ENCODE data around the gene LRRC74B. TPM values are rescaled to one million over a fixed set of nuclear protein-coding genes. Genes with fewer than 3 reads are reported as not detected.

The LRRC74B gene
- total RNA-seq, 1 donor from 2014 or later: not detected

GRCh38 chr22:21064917-21065864, 19.4 kb downstream of the LRRC74B start:
- no peaks in the 10 kb centered on the region for H3K36me3 Mint-ChIP-seq (ENCODE audit: low read depth, unreplicated experiment)

GRCh38 chr22:21067075-21067900, 21.5 kb downstream of the LRRC74B start:
- Mint-ChIP-seq H3K27me3 (ENCODE audit: unreplicated experiment) (peaks cover 2% of the 10 kb centered on the region), H3K4me1 (ENCODE audit: unreplicated experiment) (no peaks in the 10 kb centered on the region), H3K9me3 (ENCODE audit: unreplicated experiment) (no peaks in the 10 kb centered on the region), H3K27ac (ENCODE audit: unreplicated experiment) (no peak overlapping the region), H3K36me3 (ENCODE audit: low read depth, unreplicated experiment) (no peaks in the 10 kb centered on the region), H3K4me3 (ENCODE audit: unreplicated experiment) (no peak overlapping the region)
- TF ChIP-seq CTCF (IDR thresholded peaks at IDR 0.05; ENCODE audit: unreplicated experiment): no peak
- DNase-seq (ENCODE audit: low spot score): no peak

More at GRCh38 chr22:21064917-21065864, 19.4 kb downstream of the LRRC74B start:
- no peak overlapping the region for H3K4me3 Mint-ChIP-seq (ENCODE audit: unreplicated experiment)
- TF ChIP-seq CTCF (IDR thresholded peaks at IDR 0.05; ENCODE audit: unreplicated experiment): no peak
- no peaks in the 10 kb centered on the region for H3K9me3 Mint-ChIP-seq (ENCODE audit: unreplicated experiment)
- no peaks in the 10 kb centered on the region for H3K4me1 Mint-ChIP-seq (ENCODE audit: unreplicated experiment)
- peaks cover 2% of the 10 kb centered on the region for H3K27me3 Mint-ChIP-seq (ENCODE audit: unreplicated experiment)
- DNase-seq (ENCODE audit: low spot score): no peak
- H3K27ac Mint-ChIP-seq (ENCODE audit: unreplicated experiment): no peak overlapping the region

- DNase-seq (ENCODE audit: low spot score): no peak
- Mint-ChIP-seq H3K9me3 (ENCODE audit: unreplicated experiment) (no peaks in the 10 kb centered on the region), H3K27ac (ENCODE audit: unreplicated experiment) (no peak overlapping the region), H3K4me1 (ENCODE audit: unreplicated experiment) (no peaks in the 10 kb centered on the region), H3K27me3 (ENCODE audit: unreplicated experiment) (peaks cover 2% of the 10 kb centered on the region), H3K36me3 (ENCODE audit: low read depth, unreplicated experiment) (no peaks in the 10 kb centered on the region), H3K4me3 (ENCODE audit: unreplicated experiment) (no peak overlapping the region)
- TF ChIP-seq CTCF (IDR thresholded peaks at IDR 0.05; ENCODE audit: unreplicated experiment): no peak
Measured at GRCh38 chr22:21067901-21068680, 22.3 kb downstream of the LRRC74B start.

GRCh38 chr22:21068681-21069276, 23.0 kb downstream of the LRRC74B start:
- H3K36me3 Mint-ChIP-seq (ENCODE audit: low read depth, unreplicated experiment): no peaks in the 10 kb centered on the region

More at GRCh38 chr22:21068681-21069276, 23.0 kb downstream of the LRRC74B start:
- Mint-ChIP-seq H3K4me3 (ENCODE audit: unreplicated experiment) (no peak overlapping the region), H3K27ac (ENCODE audit: unreplicated experiment) (no peak overlapping the region), H3K27me3 (ENCODE audit: unreplicated experiment) (peaks cover 2% of the 10 kb centered on the region), H3K9me3 (ENCODE audit: unreplicated experiment) (no peaks in the 10 kb centered on the region), H3K4me1 (ENCODE audit: unreplicated experiment) (no peaks in the 10 kb centered on the region)
- no peak for TF ChIP-seq CTCF (IDR thresholded peaks at IDR 0.05; ENCODE audit: unreplicated experiment)
- no peak for DNase-seq (ENCODE audit: low spot score)
